Measurements from ENCODE around the gene DLG2.

Gene DLG2

GRCh38 chr11:83571302-83571701 lies 2055.8 kb downstream of the DLG2 start:
- no peak for DNase-seq

- DNase-seq: no peak
These were observed 2057.9 kb downstream of the DLG2 start for GRCh38 chr11:83569134-83569805.

GRCh38 chr11:83568516-83568915 lies 2058.6 kb downstream of the DLG2 start:
- DNase-seq: no peak

GRCh38 chr11:83566950-83567349 lies 2060.2 kb downstream of the DLG2 start:
- no peak for DNase-seq

GRCh38 chr11:83564870-83565269 lies 2062.3 kb downstream of the DLG2 start:
- DNase-seq: no peak

GRCh38 chr11:83558281-83558680 lies 2068.9 kb downstream of the DLG2 start:
- no peak for DNase-seq

GRCh38 chr11:83557653-83558052 lies 2069.5 kb downstream of the DLG2 start:
- DNase-seq: no peak

GRCh38 chr11:83554876-83555275 lies 2072.3 kb downstream of the DLG2 start:
- DNase-seq: no peak

GRCh38 chr11:83549984-83550667 lies 2077.0 kb downstream of the DLG2 start:
- DNase-seq: no peak

GRCh38 chr11:83546368-83546767 lies 2080.8 kb downstream of the DLG2 start:
- DNase-seq: no peak

GRCh38 chr11:83545494-83546260 lies 2081.5 kb downstream of the DLG2 start:
- DNase-seq: no peak

- no peak for DNase-seq
These were observed 2082.3 kb downstream of the DLG2 start for GRCh38 chr11:83544846-83545245.

- no peak for DNase-seq
These were observed 2083.3 kb downstream of the DLG2 start for GRCh38 chr11:83543706-83544439.

- no peak for DNase-seq
These were observed 2084.3 kb downstream of the DLG2 start for GRCh38 chr11:83542861-83543260.

- no peak for DNase-seq
These were observed 2086.4 kb downstream of the DLG2 start for GRCh38 chr11:83540728-83541127.

- DNase-seq: no peak
These were observed 2086.9 kb downstream of the DLG2 start for GRCh38 chr11:83540112-83540675.

GRCh38 chr11:83538286-83538685 lies 2088.9 kb downstream of the DLG2 start:
- no peak for DNase-seq

- no peak for DNase-seq
These were observed 2090.0 kb downstream of the DLG2 start for GRCh38 chr11:83537131-83537610.

- no peak for DNase-seq
These were observed 2094.0 kb downstream of the DLG2 start for GRCh38 chr11:83533166-83533565.

GRCh38 chr11:83528877-83529276 lies 2098.3 kb downstream of the DLG2 start:
- DNase-seq: no peak

GRCh38 chr11:83528225-83528624 lies 2098.9 kb downstream of the DLG2 start:
- no peak for DNase-seq

GRCh38 chr11:83523676-83524075 lies 2103.5 kb downstream of the DLG2 start:
- DNase-seq: no peak

- no peak for DNase-seq
These were observed 2104.2 kb downstream of the DLG2 start for GRCh38 chr11:83522911-83523310.

Data from MV-4-11 (cell line).